ENCODE measurements around the gene R3HCC1L. TPM values are rescaled to one million over a fixed set of nuclear protein-coding genes. Genes with fewer than 3 reads are reported as not detected.
"Not testable (repeated sequence)": the region's sequence is repeated elsewhere in the genome, so short reads cannot be mapped to it uniquely, and the experiment has no call there.

Gene R3HCC1L
- total RNA-seq, 3 donors from 2014 or later = 15.3 to 22.8 (median 18.8) TPM

- intact Hi-C loops (cut with DNase I, micrococcal nuclease) = no loop called here
- no peak for TF ChIP-seq CTCF (IDR thresholded peaks at IDR 0.05)
Measured at GRCh38 chr10:98115031-98115787, 19.2 kb upstream of the R3HCC1L start.

GRCh38 chr10:98119891-98120290 lies 14.6 kb upstream of the R3HCC1L start:
- DNase-seq (no peak), ATAC-seq (no peak)
- intact Hi-C loops (cut with DNase I, micrococcal nuclease) = no loop called here
- peaks cover 1% of the 10 kb centered on the region for H3K9me3 ChIP-seq
- no peak for TF ChIP-seq CTCF (IDR thresholded peaks at IDR 0.05)
- H3K4me3 ChIP-seq = no peak overlapping the region
- no peaks in the 10 kb centered on the region for H3K4me1 ChIP-seq (ENCODE audit: low read depth)
- H3K36me3 ChIP-seq (ENCODE audit: low read depth) = no peaks in the 10 kb centered on the region

More at GRCh38 chr10:98115031-98115787, 19.2 kb upstream of the R3HCC1L start:
- Histone ChIP-seq H3K4me3 (no peak overlapping the region), H3K36me3 (ENCODE audit: low read depth) (no peaks in the 10 kb centered on the region), H3K9me3 (no peaks in the 10 kb centered on the region), H3K4me1 (ENCODE audit: low read depth) (no peaks in the 10 kb centered on the region)
- DNase-seq = no peak
- no peak for ATAC-seq

GRCh38 chr10:98125940-98126631 lies 8.4 kb upstream of the R3HCC1L start:
- intact Hi-C loops (cut with DNase I, micrococcal nuclease) = no loop called here
- no peak for ATAC-seq
- Histone ChIP-seq H3K4me1 (ENCODE audit: low read depth) (peaks cover 14% of the 10 kb centered on the region), H3K36me3 (ENCODE audit: low read depth) (no peaks in the 10 kb centered on the region), H3K4me3 (no peak overlapping the region), H3K9me3 (peaks cover 1% of the 10 kb centered on the region)
- DNase-seq = no peak
- TF ChIP-seq CTCF (IDR thresholded peaks at IDR 0.05) = no peak

GRCh38 chr10:98128802-98129201 lies 5.7 kb upstream of the R3HCC1L start:
- intact Hi-C loops (cut with DNase I, micrococcal nuclease) = no loop called here
- peaks cover 14% of the 10 kb centered on the region for H3K4me1 ChIP-seq (ENCODE audit: low read depth)
- no peaks in the 10 kb centered on the region for H3K36me3 ChIP-seq (ENCODE audit: low read depth)
- peak; percentile 87 for ATAC-seq
- no peaks in the 10 kb centered on the region for H3K9me3 ChIP-seq
- H3K4me3 ChIP-seq = no peak overlapping the region
- DNase-seq = peak in 1 of 3 donors; percentile 57
- no peak for TF ChIP-seq CTCF (IDR thresholded peaks at IDR 0.05)

- no peak overlapping the region for H3K4me3 ChIP-seq
- H3K9me3 ChIP-seq = no peaks in the 10 kb centered on the region
- intact Hi-C loops (cut with DNase I, micrococcal nuclease) = no loop called here
- no peak for DNase-seq
- TF ChIP-seq CTCF (IDR thresholded peaks at IDR 0.05) = no peak
- peaks cover 22% of the 10 kb centered on the region for H3K4me1 ChIP-seq (ENCODE audit: low read depth)
- no peaks in the 10 kb centered on the region for H3K36me3 ChIP-seq (ENCODE audit: low read depth)
- no peak for ATAC-seq
Measured at GRCh38 chr10:98131619-98132018, 2.8 kb upstream of the R3HCC1L start.

GRCh38 chr10:98133075-98133752 lies 1.2 kb upstream of the R3HCC1L start:
- H3K36me3 ChIP-seq (ENCODE audit: low read depth); H3K9me3 ChIP-seq; intact Hi-C loops (cut with DNase I, micrococcal nuclease); DNase-seq; H3K4me3 ChIP-seq; ATAC-seq: not testable (repeated sequence)
- H3K4me1 ChIP-seq (ENCODE audit: low read depth) = peaks cover 30% of the 10 kb centered on the region
